ENCODE measurements around the gene ARFGAP1. TPM values are rescaled to one million over a fixed set of nuclear protein-coding genes. Genes with fewer than 3 reads are reported as not detected.
A peak's percentile ranks its signal among the peaks of the same experiment; 100 is the strongest.

The ARFGAP1 gene
- 10 to 100 TPM; 31.0 to 55.1 (median 36.9) TPM for total RNA-seq

GRCh38 chr20:63272105-63273058 lies at the start of gene ARFGAP1:
ARFGAP1 (plus strand) TSS chr20:63272813; CDS start chr20:63275581, 2,768 bp downstream.
- intact Hi-C loops (cut with DNase I; ENCODE audit: low total_unique reads), result no loop called here
- DNase-seq (ENCODE audit: low spot score in 2 of 2), result peak; percentile 77 to 97
- TF ChIP-seq, protein P1, sequence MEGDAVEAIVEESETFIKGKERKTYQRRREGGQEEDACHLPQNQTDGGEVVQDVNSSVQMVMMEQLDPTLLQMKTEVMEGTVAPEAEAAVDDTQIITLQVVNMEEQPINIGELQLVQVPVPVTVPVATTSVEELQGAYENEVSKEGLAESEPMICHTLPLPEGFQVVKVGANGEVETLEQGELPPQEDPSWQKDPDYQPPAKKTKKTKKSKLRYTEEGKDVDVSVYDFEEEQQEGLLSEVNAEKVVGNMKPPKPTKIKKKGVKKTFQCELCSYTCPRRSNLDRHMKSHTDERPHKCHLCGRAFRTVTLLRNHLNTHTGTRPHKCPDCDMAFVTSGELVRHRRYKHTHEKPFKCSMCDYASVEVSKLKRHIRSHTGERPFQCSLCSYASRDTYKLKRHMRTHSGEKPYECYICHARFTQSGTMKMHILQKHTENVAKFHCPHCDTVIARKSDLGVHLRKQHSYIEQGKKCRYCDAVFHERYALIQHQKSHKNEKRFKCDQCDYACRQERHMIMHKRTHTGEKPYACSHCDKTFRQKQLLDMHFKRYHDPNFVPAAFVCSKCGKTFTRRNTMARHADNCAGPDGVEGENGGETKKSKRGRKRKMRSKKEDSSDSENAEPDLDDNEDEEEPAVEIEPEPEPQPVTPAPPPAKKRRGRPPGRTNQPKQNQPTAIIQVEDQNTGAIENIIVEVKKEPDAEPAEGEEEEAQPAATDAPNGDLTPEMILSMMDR (IDR thresholded peaks at IDR 0.05), result no peak
- no peak for TF ChIP-seq POLR2A (IDR thresholded peaks at IDR 0.05)
- peak within 1 kb of the TSS; percentile 96 for H3K4me3 ChIP-seq (ENCODE audit: low read depth, poor library complexity, severe bottlenecking)
- WGBS, 2 donors, result 1 to 2% methylated on average over 47 to 62 of the region's 97 CpGs

GRCh38 chr20:63223121-63223825 lies 49.3 kb upstream of the ARFGAP1 start:
- intact Hi-C loops (cut with DNase I; ENCODE audit: low total_unique reads), result no loop called here
- WGBS, 2 donors, result 43 to 53% methylated on average over 11 to 12 of the region's 12 CpGs
- no peak overlapping the region for H3K4me3 ChIP-seq (ENCODE audit: low read depth, poor library complexity, severe bottlenecking)
- no peak for TF ChIP-seq POLR2A (IDR thresholded peaks at IDR 0.05)
- TF ChIP-seq, protein P1 (IDR thresholded peaks at IDR 0.05), result no peak
- DNase-seq (ENCODE audit: low spot score in 2 of 2), result no peak

DNA sequence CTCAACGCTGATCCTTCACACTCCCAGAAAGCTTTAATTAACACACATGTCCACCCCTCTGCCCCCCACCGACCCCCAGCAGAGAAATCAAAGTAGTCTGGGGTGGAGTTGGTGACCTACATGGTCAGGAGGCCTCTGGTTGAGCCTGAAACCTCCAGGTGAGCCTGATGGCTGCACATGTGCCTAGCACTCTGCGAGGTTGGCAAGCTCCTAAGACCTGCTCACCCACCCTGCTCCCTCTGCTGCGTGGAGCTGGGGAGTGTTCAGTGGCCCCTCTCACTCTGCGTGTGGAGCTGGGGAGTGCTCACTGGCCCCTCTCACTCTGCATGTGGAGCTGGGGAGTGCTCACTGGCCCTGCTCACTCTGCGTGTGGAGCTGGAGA lies 48.8 kb upstream of the ARFGAP1 start:
- WGBS, 2 donors, result 79 to 87% methylated on average over 6 of the region's 6 CpGs
- intact Hi-C loops (cut with DNase I; ENCODE audit: low total_unique reads), result no loop called here
- DNase-seq (ENCODE audit: low spot score in 2 of 2), result no peak
- no peak overlapping the region for H3K4me3 ChIP-seq (ENCODE audit: low read depth, poor library complexity, severe bottlenecking)
- TF ChIP-seq, protein P1 (IDR thresholded peaks at IDR 0.05), result no peak
- TF ChIP-seq POLR2A (IDR thresholded peaks at IDR 0.05), result no peak

GRCh38 chr20:63224412-63225081 lies 48.1 kb upstream of the ARFGAP1 start:
- no peak overlapping the region for H3K4me3 ChIP-seq (ENCODE audit: low read depth, poor library complexity, severe bottlenecking)
- 38 to 48% methylated on average over 9 to 15 of the region's 16 CpGs for WGBS, 2 donors
- DNase-seq (ENCODE audit: low spot score in 2 of 2), result no peak
- TF ChIP-seq, protein P1 (IDR thresholded peaks at IDR 0.05), result no peak
- TF ChIP-seq POLR2A (IDR thresholded peaks at IDR 0.05), result no peak
- intact Hi-C loops (cut with DNase I; ENCODE audit: low total_unique reads), result no loop called here

DNA sequence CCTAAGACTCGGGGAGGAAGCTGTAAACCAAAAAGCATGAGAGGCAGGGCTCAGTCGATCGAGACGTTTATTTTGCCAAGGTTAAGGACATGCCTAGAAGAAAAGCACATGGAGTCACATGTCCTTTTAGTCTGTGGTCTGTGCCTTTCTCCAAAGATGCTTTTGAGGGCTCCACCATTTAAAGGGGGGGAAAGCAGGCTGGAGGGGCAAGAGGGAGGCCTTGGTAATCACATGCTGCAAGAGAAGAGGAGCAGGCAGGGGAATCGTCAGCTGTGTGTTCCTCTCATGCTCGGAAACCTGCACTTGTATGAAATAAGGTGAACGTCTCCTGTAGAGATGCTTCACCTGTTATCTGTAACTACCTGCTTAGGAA lies 47.5 kb upstream of the ARFGAP1 start:
- WGBS, 2 donors, result 36 to 44% methylated on average over 7 of the region's 7 CpGs
- intact Hi-C loops (cut with DNase I; ENCODE audit: low total_unique reads), result no loop called here
- no peak for DNase-seq (ENCODE audit: low spot score in 2 of 2)
- no peak overlapping the region for H3K4me3 ChIP-seq (ENCODE audit: low read depth, poor library complexity, severe bottlenecking)
- TF ChIP-seq, protein P1 (IDR thresholded peaks at IDR 0.05), result no peak
- TF ChIP-seq POLR2A (IDR thresholded peaks at IDR 0.05), result no peak

Data from lower leg skin (tissue), 4 donors.